GM12878 (cell line): Measurements from ENCODE around the gene SLC6A1. TPM values are rescaled to one million over a fixed set of nuclear protein-coding genes. Genes with fewer than 3 reads are reported as not detected.

ENCODE experiments used
- ATAC-seq: fragments of 200-7000 bp; cut with Tn5 transposase; 3 replicates; pipeline ENCODE4 v1.9.1; 2020; ENCODE audit warnings: mild to moderate bottlenecking, moderate library complexity
- BruUV-seq: library from RNA; stranded (reverse); fragments of 400-500 nt; replicated peaks from 2 replicates; lab custom pipeline; 2021; lab: Mats Ljungman, UMichigan
- CTCF ChIA-PET: fragments of 300-600 bp; sonication (Branson Sonifier 250); formaldehyde crosslinking; extraction: SDS; loops from one replicate; lab custom pipeline; 2021; ENCODE audit warnings: inconsistent platforms; lab: Yijun Ruan, JAX
- POLR2A ChIA-PET: fragments of 350-600 bp; formaldehyde crosslinking; extraction: SDS; loops from one replicate; lab custom pipeline; 2021; ENCODE audit warnings: inconsistent platforms; lab: Charles Lee
- RAD21 ChIA-PET: fragments of 300-600 bp; sonication (Branson Sonifier 250); formaldehyde crosslinking; loops from one replicate; lab custom pipeline; 2023; ENCODE audit warnings: antibody characterized with exemption; ENCODE audit not compliant: unreplicated experiment; lab: Charles Lee
- SMC1A ChIA-PET: fragments of 300-600 bp; sonication (Branson Sonifier 250); formaldehyde crosslinking; loops from one replicate; lab custom pipeline; 2023; ENCODE audit not compliant: unreplicated experiment, uncharacterized antibody; lab: Charles Lee
- DNase-seq: peaks from one replicate; pipeline ENCODE4 v3.0.0-alpha.2; 2011; ENCODE audit warnings: low read depth, low spot score
- FAIRE-seq: peaks from 3 replicates; lab custom pipeline; 2011; peaks lifted over from hg19 to GRCh38; lab: Jason Lieb, UNC
- H2AFZ ChIP-seq: 2 replicates; pipeline ENCODE4 v1.6.0; 2011; ENCODE audit warnings: low read depth, low read length, control low read depth; ENCODE audit not compliant: control insufficient read depth
- H3K27ac ChIP-seq: 2 replicates; pipeline ENCODE4 v1.5.1; 2011; ENCODE audit warnings: control low read depth; ENCODE audit not compliant: control insufficient read depth, insufficient read depth
- H3K27me3 ChIP-seq, 2 experiments: replicated peaks in 1 of 2; 2 replicates each; pipeline versions ENCODE4 v1.6.0 to v1.6.1; 2011; ENCODE audit warnings: low read length in 1 of 2; ENCODE audit not compliant: control insufficient read depth in 2 of 2, insufficient read depth in 2 of 2
- H3K36me3 ChIP-seq, 2 experiments: 2 replicates each; pipeline ENCODE4 v1.5.1; 2011; ENCODE audit warnings: low read length in 1 of 2; ENCODE audit not compliant: control insufficient read depth in 2 of 2, insufficient read depth in 2 of 2
- H3K4me1 ChIP-seq: 2 replicates; pipeline ENCODE4 v1.6.1; 2011; ENCODE audit warnings: mild to moderate bottlenecking, low read length, moderate library complexity, mixed read lengths; ENCODE audit not compliant: control insufficient read depth, insufficient read depth
- H3K4me2 ChIP-seq: 2 replicates; pipeline ENCODE4 v1.6.0; 2011; ENCODE audit warnings: control low read depth; ENCODE audit not compliant: control insufficient read depth, insufficient read depth
- H3K4me3 ChIP-seq: fragments of 200-600 bp; sonication (generic); 2 replicates; pipeline ENCODE4 v1.5.1; 2016
- H3K79me2 ChIP-seq: 2 replicates; pipeline ENCODE4 v1.6.0; 2011; ENCODE audit warnings: low read length; ENCODE audit not compliant: control insufficient read depth, insufficient read depth
- H3K9ac ChIP-seq: 2 replicates; pipeline ENCODE4 v1.8.0; 2011; ENCODE audit warnings: low read length, control low read depth, mixed read lengths; ENCODE audit not compliant: control insufficient read depth, insufficient read depth
- H3K9me3 ChIP-seq: replicated peaks from 3 replicates; pipeline ENCODE4 v1.5.1; 2011; ENCODE audit warnings: mild to moderate bottlenecking, low read length; ENCODE audit not compliant: control insufficient read depth, insufficient read depth
- H4K20me1 ChIP-seq: 2 replicates; pipeline ENCODE4 v1.6.0; 2011; ENCODE audit not compliant: control insufficient read depth, insufficient read depth
- BRCA1 ChIP-seq: IDR thresholded peaks from 2 replicates; pipeline ENCODE4 v1.6.1; 2011; ENCODE audit warnings: low read depth, low read length, improper control_type of control experiment
- LARP7 ChIP-seq: fragments of 450-650 bp; IDR thresholded peaks from 2 replicates; pipeline ENCODE4 v1.6.1; 2017; ENCODE audit warnings: mild to moderate bottlenecking
- SP1 ChIP-seq: IDR thresholded peaks from one replicate; pipeline ENCODE4 v1.6.1; 2011; ENCODE audit warnings: low read depth, low read length
- ZNF217 ChIP-seq: fragments of 450-650 bp; IDR thresholded peaks from 2 replicates; pipeline ENCODE4 v1.6.1; 2017; ENCODE audit warnings: antibody characterized with exemption, mild to moderate bottlenecking
- WGBS: methylation state at CpG from one replicate; pipeline ENCODE4 v1.1.6; 2016; ENCODE audit warnings: low lambda C conversion rate; ENCODE audit not compliant: insufficient replicate concordance, insufficient coverage; ENCODE audit errors: missing lambda C conversion rate; 5-methylcytosine and 5-hydroxymethylcytosine counted together
- in situ Hi-C: fragments of 300-500 bp; cut with MboI; formaldehyde crosslinking; loops from 9 replicates; pipeline ENCODE4 v1.14.3; 2018; ENCODE audit warnings: mixed read lengths
- intact Hi-C: fragments of 100-400 bp; cut with micrococcal nuclease; formaldehyde crosslinking; loops from one replicate; pipeline ENCODE4 v1.14.2; 2022; ENCODE audit not compliant: unreplicated experiment
- polyA plus RNA-seq, 11 experiments: library from polyadenylated mRNA; depleted of rRNA in 4 of 11; unstranded in 6 of 11; stranded (reverse) in 5 of 11; fragments of >200 nt; fragmentation: Nextera tagmentation in 4 of 11; fragmentation: Illumina TruSeq in 1 of 11; extraction: Ambion mirVana in 4 of 11; extraction: Trizol in 1 of 11; gene quantifications; 1 replicate in 1 of 11; 2 replicates in 10 of 11; pipeline versions ENCODE4 v1.2.1 to v1.2.3, GENCODE V29; 2011 to 2016; ENCODE audit warnings: inconsistent platforms in 2 of 11, missing spikeins in 2 of 11, low read depth in 1 of 11
- total RNA-seq, 4 experiments: library from RNA; depleted of rRNA in 3 of 4; stranded (reverse); fragments of >200 nt in 3 of 4; fragmentation: Illumina TruSeq in 1 of 4; extraction: Trizol in 1 of 4; gene quantifications; 2 replicates each; pipeline versions ENCODE4 v1.2.1 to v1.2.3, GENCODE V29; 2013 to 2021
- TF ChIP-seq, protein P1 (sequence below): fragments of 450-650 bp; formaldehyde crosslinking; IDR thresholded peaks from 2 replicates; pipeline ENCODE4 v1.4.0; 2022; ENCODE audit warnings: mild to moderate bottlenecking, moderate library complexity
- TF ChIP-seq, protein P2 (sequence below): fragments of 450-650 bp; IDR thresholded peaks from 2 replicates; pipeline ENCODE4 v1.6.1; 2017; ENCODE audit warnings: mild to moderate bottlenecking, moderate library complexity

The SLC6A1 gene
- total and polyA plus RNA-seq, 10 of the 15 experiments (the other 5 are each of a cell fraction or from before 2014, with no cell fraction given): not detected

DNA sequence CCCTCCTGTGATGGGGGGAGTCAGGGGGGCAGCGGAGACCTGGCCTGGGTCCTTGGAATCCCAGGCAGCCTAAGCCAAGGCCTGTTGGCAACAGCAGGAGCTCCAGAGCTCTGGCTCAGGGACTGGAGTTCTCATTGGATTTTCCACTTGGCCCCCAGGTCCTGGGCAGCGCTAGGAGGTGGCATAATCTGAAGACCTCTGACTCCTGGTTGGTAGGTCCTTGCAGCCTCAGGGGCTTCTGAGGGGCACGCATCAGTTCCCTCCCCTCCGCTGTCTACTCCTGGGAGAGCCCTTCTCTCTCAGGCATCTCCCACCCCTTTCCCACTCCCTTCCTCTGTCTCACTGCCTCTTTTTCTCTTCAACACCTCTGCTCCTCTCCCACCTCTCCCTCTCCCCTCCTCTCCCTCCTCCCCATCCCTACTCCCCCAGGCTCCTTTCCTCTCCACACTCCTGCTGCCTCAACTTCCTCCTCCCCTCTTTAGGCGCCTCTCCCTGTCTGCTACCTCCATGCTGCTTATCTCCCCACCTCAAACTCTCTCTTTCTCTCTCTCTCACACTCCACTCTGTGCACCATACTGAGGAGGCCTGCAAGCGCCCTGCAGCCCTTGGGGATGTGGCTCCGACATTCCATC, 41.1 kb upstream of the SLC6A1 start:
- Histone ChIP-seq H3K9ac (no peak overlapping the region), H3K4me1 (no peaks in the 10 kb centered on the region), H3K36me3 (no peaks in the 10 kb centered on the region), H3K27me3 (no peaks in the 10 kb centered on the region; a peak in 1 of 4 replicates), H3K9me3 (no peaks in the 10 kb centered on the region), H4K20me1 (no peaks in the 10 kb centered on the region), H3K4me3 (no peak overlapping the region), H3K4me2 (no peak overlapping the region), H2AFZ (no peak overlapping the region), H3K79me2 (no peaks in the 10 kb centered on the region), H3K27ac (no peak overlapping the region)
- FAIRE-seq (no peak), DNase-seq (no peak), ATAC-seq (no peak)
- 36% methylated on average over 6 of the region's 7 CpGs for WGBS
- in situ Hi-C loops: no loop called here
- RAD21 ChIA-PET: no interaction called here
- intact Hi-C loops: no loop called here
- no TSS peak for BruUV-seq
- no peak for TF ChIP-seq LARP7
- no peak for TF ChIP-seq SP1
- TF ChIP-seq, protein P1, sequence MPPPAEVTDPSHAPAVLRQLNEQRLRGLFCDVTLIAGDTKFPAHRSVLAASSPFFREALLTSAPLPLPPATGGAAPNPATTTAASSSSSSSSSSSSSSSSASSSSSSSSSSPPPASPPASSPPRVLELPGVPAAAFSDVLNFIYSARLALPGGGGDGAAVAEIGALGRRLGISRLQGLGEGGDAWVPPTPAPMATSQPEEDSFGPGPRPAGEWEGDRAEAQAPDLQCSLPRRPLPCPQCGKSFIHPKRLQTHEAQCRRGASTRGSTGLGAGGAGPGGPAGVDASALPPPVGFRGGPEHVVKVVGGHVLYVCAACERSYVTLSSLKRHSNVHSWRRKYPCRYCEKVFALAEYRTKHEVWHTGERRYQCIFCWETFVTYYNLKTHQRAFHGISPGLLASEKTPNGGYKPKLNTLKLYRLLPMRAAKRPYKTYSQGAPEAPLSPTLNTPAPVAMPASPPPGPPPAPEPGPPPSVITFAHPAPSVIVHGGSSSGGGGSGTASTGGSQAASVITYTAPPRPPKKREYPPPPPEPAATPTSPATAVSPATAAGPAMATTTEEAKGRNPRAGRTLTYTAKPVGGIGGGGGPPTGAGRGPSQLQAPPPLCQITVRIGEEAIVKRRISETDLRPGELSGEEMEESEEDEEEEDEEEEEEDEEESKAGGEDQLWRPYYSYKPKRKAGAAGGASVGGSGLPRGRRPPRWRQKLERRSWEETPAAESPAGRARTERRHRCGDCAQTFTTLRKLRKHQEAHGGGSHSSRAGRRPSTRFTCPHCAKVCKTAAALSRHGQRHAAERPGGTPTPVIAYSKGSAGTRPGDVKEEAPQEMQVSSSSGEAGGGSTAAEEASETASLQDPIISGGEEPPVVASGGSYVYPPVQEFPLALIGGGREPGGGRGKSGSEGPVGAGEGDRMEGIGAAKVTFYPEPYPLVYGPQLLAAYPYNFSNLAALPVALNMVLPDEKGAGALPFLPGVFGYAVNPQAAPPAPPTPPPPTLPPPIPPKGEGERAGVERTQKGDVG (CRISPR knock-in tag): no peak
- TF ChIP-seq, protein P2, sequence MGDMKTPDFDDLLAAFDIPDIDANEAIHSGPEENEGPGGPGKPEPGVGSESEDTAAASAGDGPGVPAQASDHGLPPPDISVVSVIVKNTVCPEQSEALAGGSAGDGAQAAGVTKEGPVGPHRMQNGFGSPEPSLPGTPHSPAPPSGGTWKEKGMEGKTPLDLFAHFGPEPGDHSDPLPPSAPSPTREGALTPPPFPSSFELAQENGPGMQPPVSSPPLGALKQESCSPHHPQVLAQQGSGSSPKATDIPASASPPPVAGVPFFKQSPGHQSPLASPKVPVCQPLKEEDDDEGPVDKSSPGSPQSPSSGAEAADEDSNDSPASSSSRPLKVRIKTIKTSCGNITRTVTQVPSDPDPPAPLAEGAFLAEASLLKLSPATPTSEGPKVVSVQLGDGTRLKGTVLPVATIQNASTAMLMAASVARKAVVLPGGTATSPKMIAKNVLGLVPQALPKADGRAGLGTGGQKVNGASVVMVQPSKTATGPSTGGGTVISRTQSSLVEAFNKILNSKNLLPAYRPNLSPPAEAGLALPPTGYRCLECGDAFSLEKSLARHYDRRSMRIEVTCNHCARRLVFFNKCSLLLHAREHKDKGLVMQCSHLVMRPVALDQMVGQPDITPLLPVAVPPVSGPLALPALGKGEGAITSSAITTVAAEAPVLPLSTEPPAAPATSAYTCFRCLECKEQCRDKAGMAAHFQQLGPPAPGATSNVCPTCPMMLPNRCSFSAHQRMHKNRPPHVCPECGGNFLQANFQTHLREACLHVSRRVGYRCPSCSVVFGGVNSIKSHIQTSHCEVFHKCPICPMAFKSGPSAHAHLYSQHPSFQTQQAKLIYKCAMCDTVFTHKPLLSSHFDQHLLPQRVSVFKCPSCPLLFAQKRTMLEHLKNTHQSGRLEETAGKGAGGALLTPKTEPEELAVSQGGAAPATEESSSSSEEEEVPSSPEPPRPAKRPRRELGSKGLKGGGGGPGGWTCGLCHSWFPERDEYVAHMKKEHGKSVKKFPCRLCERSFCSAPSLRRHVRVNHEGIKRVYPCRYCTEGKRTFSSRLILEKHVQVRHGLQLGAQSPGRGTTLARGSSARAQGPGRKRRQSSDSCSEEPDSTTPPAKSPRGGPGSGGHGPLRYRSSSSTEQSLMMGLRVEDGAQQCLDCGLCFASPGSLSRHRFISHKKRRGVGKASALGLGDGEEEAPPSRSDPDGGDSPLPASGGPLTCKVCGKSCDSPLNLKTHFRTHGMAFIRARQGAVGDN: no peak
- TF ChIP-seq ZNF217: no peak
- no peak for TF ChIP-seq BRCA1
- CTCF ChIA-PET: no interaction called here
- SMC1A ChIA-PET: no interaction called here
- POLR2A ChIA-PET: no interaction called here
